ENCODE measurements around the gene ADGRA1.
"Not testable (repeated sequence)": the region's sequence is repeated elsewhere in the genome, so short reads cannot be mapped to it uniquely, and the experiment has no call there.

Gene ADGRA1

DNA sequence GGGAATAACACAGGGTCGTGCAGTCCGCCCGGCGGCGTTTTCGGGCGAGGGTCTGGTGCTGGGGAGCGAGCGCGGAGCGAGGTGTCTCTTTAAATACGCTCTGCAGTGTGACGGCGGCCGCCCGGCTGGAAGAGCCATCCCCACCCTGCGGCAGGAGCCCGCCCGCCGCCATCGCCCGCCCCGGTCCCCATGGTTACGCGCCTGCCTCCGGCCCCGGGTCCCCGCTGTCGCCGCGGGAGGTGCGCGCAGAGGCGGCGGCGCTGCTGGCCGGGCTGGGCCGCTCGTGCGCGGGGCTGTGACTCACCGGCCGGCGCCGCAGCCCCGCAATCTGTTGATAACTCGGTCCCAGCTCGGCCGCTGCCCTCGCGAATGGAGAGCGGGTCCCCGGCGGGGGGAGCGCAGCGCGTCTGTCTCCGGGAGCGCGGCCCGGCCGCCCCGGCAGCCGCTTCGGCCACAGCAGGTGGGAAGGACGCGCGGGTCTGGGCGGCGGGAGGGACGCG is at the start of gene ADGRA1:
ADGRA1 (plus strand) TSS at position 246 of the 500 bp plus-strand sequence. CDS start 986 bp downstream, outside the sequence.
- no peak for DNase-seq

DNA sequence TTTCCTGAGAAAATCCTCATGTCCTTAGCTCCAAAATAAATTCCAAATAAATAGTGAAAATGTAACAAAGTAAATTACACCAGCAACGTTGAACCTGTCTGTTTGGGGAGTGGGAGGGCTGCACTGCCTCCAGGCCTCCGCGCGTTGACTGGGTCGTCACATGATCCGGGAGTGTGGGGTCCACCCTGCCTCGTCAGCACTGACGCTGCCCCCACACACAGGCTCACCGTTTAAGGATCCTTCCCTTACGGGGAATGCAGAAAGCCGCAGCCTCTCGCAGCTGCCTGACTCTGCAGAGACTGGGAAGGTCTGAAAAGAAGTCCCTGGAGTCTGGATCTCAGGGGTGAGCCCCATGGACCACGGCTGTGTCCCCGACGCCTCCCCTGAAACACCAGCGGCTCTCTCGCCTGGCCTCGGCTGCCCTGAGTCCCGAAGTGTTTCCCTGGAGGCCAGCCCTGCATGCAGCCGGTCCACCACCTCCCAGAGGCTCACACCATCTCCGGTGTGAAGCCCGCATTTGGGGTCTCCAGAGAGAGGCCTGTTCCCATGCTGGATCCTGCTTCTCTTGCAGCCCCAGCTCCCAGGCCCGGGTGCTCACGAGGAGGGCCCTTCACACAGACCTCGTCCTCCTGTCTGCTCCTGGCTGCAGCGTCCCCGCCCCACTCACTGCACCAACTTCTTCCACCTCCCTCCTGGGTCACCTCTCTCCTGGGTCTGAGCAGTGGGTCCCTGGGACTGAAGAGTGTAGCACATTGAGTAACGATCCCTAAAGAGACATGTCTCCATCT is 49.5 kb upstream of the ADGRA1 start:
- no peak for DNase-seq

- no peak for DNase-seq
Measured at GRCh38 chr10:133039107-133039802, 48.5 kb upstream of the ADGRA1 start.

GRCh38 chr10:133039803-133040165 is 47.9 kb upstream of the ADGRA1 start:
- DNase-seq, result no peak

GRCh38 chr10:133040198-133040597 is 47.5 kb upstream of the ADGRA1 start:
- DNase-seq, result no peak

- no peak for DNase-seq
Measured at GRCh38 chr10:133041101-133041500, 46.6 kb upstream of the ADGRA1 start.

GRCh38 chr10:133042061-133042460 is 45.7 kb upstream of the ADGRA1 start:
- DNase-seq, result no peak

- no peak for DNase-seq
Measured at GRCh38 chr10:133042816-133043215, 44.9 kb upstream of the ADGRA1 start.

DNA sequence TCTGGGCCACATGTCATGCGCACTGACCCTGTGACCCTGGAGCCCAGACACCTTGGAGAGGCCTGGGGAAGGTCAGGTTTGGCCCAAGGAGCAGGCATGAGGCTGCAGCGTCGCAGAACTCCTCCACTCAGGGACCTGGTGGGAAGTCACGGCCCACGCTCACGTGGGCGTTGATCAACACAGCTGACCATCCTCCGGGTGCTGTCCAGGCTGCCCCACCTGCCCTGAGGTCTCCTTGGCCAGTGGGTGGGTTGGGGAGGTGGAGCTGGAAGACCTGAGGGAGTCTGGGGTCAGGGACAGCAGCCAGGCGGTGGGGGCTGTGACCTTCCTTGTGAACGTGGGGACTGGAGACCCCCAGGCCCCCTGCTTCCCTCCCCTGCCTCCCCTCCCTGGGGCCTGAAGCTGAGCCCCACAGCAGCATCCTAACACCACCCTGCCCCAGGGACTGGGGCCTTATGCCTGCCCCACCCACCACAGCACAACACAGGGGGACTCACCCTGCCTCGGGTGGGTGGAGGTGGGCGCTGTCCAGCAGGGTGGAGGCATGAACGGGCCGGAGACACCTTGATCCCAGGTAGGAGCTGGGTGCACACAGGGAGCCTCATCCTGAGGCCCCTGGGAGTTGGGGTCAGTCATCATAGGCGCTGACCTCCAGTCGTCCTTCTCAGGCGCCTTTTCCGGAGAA is 44.0 kb upstream of the ADGRA1 start:
- no peak for DNase-seq

- no peak for DNase-seq
Measured at GRCh38 chr10:133044401-133044811, 43.3 kb upstream of the ADGRA1 start.

- no peak for DNase-seq
Measured at GRCh38 chr10:133045556-133046389, 42.0 kb upstream of the ADGRA1 start.

GRCh38 chr10:133046390-133046765 is 41.3 kb upstream of the ADGRA1 start:
- no peak for DNase-seq

- no peak for DNase-seq
Measured at GRCh38 chr10:133047526-133048123, 40.1 kb upstream of the ADGRA1 start.

DNA sequence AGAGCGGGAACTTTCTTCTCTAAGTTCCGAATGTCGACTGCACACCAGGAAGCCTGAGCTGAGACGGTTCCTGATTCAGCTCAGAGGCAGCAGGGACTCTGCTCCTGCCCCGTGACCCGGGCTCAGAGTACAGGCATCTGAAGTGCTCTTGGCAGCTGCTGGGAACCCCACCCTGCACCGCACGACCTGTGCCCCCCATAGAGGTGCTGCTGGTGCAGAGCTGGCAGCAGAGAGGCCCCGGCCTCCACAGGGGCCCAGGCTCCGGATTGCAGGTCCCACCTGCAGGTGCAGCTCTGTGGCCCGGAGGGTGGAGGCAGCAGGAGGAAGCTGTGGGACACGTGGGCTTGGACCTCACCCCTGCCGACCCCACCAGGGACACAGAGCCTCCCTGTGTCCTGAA is 39.5 kb upstream of the ADGRA1 start:
- DNase-seq, result no peak

- DNase-seq, result no peak
Measured at GRCh38 chr10:133048926-133049325, 38.8 kb upstream of the ADGRA1 start.

GRCh38 chr10:133049639-133050038 is 38.1 kb upstream of the ADGRA1 start:
- no peak for DNase-seq

- DNase-seq, result no peak
Measured at GRCh38 chr10:133050371-133050770, 37.4 kb upstream of the ADGRA1 start.

- no peak for DNase-seq
Measured at GRCh38 chr10:133052076-133052475, 35.6 kb upstream of the ADGRA1 start.

- not testable (repeated sequence) for DNase-seq
Measured at GRCh38 chr10:133053527-133054133, 34.1 kb upstream of the ADGRA1 start.

DNA sequence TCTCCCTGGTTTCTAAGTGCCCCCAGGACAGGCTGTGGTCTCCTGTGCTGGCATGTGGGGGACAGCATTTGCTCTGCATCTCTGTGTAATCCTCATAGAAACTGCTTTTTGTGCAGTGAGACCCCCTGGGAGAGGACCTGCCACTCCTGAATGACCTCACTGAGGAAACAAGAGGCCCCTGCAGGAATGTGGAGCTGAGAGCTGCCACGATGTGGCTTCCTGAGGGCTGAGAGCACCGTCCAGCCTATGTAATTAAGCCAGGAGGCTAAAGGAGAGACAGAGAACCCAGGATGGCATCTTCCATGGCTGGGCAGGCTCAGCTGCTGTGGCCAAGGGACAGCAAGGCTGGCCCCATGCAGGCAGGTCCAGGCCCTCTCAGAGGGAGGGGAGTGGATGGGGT is 32.3 kb upstream of the ADGRA1 start:
- DNase-seq, result no peak

- DNase-seq, result no peak
Measured at GRCh38 chr10:133056001-133056400, 31.7 kb upstream of the ADGRA1 start.

DNA sequence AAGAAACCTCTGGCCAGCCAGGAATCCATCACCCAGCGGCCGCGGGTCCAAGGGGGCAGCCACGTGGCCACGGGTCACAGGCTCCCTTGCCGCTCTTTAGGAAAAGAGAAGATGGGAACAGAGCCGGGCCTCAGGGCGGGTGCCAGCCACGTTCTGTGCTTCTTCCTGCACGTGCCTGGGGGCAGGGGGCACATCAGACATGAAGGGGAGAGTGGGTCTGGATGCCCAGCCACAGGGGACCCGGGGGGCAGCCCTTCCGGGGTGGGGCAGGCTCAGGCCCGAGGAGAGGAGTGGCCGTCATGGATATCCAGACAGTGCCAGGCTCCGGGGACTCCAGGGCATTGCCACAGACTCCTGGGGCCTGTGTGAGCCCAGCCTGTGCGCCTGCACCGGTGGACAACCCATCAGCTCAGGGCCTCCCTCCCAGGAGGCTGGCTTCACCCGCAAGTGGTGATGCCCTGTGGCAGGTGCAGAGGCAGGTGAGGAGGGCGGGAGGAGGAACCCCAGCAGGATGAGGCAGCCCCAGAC is 31.0 kb upstream of the ADGRA1 start:
- no peak for DNase-seq
